Astrocyte (in vitro differentiated cells and primary cell): Measurements from ENCODE around the gene CDK6. TPM values are rescaled to one million over a fixed set of nuclear protein-coding genes. Genes with fewer than 3 reads are reported as not detected.
A peak's percentile ranks its signal among the peaks of the same experiment; 100 is the strongest.

Source experiments
- DNase-seq: peaks from one replicate; pipeline ENCODE4 v3.0.0-alpha.2; 2010; ENCODE audit warnings: low read depth
- FAIRE-seq: peaks from 2 replicates; lab custom pipeline; 2011; peaks lifted over from hg19 to GRCh38; lab: Jason Lieb, UNC
- H2AFZ ChIP-seq: 2 replicates; pipeline ENCODE4 v1.6.0; 2012; ENCODE audit warnings: low read depth, low read length, inconsistent platforms
- H3K27ac ChIP-seq: 2 replicates; pipeline ENCODE4 v1.5.1; 2011; ENCODE audit warnings: low read depth, low read length, inconsistent platforms
- H3K27me3 ChIP-seq: 2 replicates; pipeline ENCODE4 v1.6.0; 2011; ENCODE audit warnings: low read length, inconsistent platforms; ENCODE audit not compliant: insufficient read depth
- H3K36me3 ChIP-seq: 2 replicates; pipeline ENCODE4 v1.5.1; 2011; ENCODE audit warnings: low read length, inconsistent platforms; ENCODE audit not compliant: insufficient read depth
- H3K4me1 ChIP-seq: 2 replicates; pipeline ENCODE4 v1.5.1; 2011; ENCODE audit warnings: low read length, inconsistent platforms; ENCODE audit not compliant: insufficient read depth
- H3K4me2 ChIP-seq: 2 replicates; pipeline ENCODE4 v1.6.0; 2012; ENCODE audit warnings: low read length, inconsistent platforms
- H3K4me3 ChIP-seq: 2 replicates; pipeline ENCODE4 v1.5.1; 2011; ENCODE audit warnings: low read depth, mild to moderate bottlenecking, low read length, inconsistent platforms; ENCODE audit not compliant: insufficient read depth
- H3K79me2 ChIP-seq: 2 replicates; pipeline ENCODE4 v1.6.0; 2012; ENCODE audit warnings: mild to moderate bottlenecking, low read length, inconsistent platforms; ENCODE audit not compliant: insufficient read depth
- H3K9ac ChIP-seq: 2 replicates; pipeline ENCODE4 v1.6.0; 2012; ENCODE audit warnings: mild to moderate bottlenecking, low read length, inconsistent platforms
- H3K9me3 ChIP-seq: 2 replicates; pipeline ENCODE4 v1.5.1; 2012; ENCODE audit warnings: low read depth, mild to moderate bottlenecking, low read length, inconsistent platforms; ENCODE audit not compliant: insufficient read depth
- H4K20me1 ChIP-seq: 2 replicates; pipeline ENCODE4 v1.6.0; 2012; ENCODE audit warnings: low read length, inconsistent platforms; ENCODE audit not compliant: insufficient read depth
- H3K27ac Mint-ChIP-seq: one replicate; pipeline ENCODE4 v1.8.0; 2021; ENCODE audit warnings: mild to moderate bottlenecking, mixed read lengths; ENCODE audit not compliant: unreplicated experiment
- H3K27me3 Mint-ChIP-seq: one replicate; pipeline ENCODE4 v1.8.0; 2021; ENCODE audit warnings: low read depth, mixed read lengths; ENCODE audit not compliant: unreplicated experiment
- H3K36me3 Mint-ChIP-seq: one replicate; pipeline ENCODE4 v1.8.0; 2021; ENCODE audit warnings: low read depth, mixed read lengths; ENCODE audit not compliant: unreplicated experiment
- H3K4me1 Mint-ChIP-seq: one replicate; pipeline ENCODE4 v1.8.0; 2021; ENCODE audit warnings: low read depth, mixed read lengths; ENCODE audit not compliant: unreplicated experiment
- H3K4me3 Mint-ChIP-seq: one replicate; pipeline ENCODE4 v1.8.0; 2021; ENCODE audit warnings: mild to moderate bottlenecking, moderate library complexity, mixed read lengths; ENCODE audit not compliant: unreplicated experiment
- H3K9me3 Mint-ChIP-seq: one replicate; pipeline ENCODE4 v1.8.0; 2021; ENCODE audit warnings: mild to moderate bottlenecking, mixed read lengths; ENCODE audit not compliant: unreplicated experiment
- EZH2 ChIP-seq: IDR thresholded peaks from 2 replicates; pipeline ENCODE4 v1.6.1; 2012; ENCODE audit warnings: mild to moderate bottlenecking, low read length, inconsistent platforms; ENCODE audit not compliant: insufficient read depth
- total RNA-seq: library from RNA; stranded (reverse); gene quantifications from 2 replicates; pipeline ENCODE4 v1.2.1, GENCODE V29; 2021
- TF ChIP-seq, protein P1 (sequence below): IDR thresholded peaks from 2 replicates; pipeline ENCODE4 v1.5.1; 2011; ENCODE audit warnings: low read depth, mild to moderate bottlenecking, inconsistent platforms, low read length, moderate library complexity; ENCODE audit not compliant: insufficient read depth

Gene CDK6
- total RNA-seq, 1 donor from 2014 or later = 160 TPM

DNA sequence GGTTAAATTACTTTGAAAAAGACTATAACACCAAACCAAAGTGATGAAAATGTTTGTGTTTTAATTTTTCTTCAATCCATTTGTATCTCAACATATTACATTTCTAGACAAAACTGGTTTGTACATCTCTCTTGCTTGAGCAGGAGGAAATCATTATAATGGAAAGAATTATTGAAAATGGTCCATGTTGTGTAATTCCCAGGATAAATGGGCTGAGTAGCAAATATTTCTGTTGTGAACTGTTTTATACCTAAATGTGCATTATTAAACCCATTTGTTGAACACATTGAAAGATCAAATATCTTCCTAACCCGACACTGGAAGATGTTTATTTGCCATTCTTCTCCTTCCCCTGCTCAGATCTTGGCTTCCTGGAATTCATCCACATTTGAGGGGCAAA lies 14.1 kb upstream of the CDK6 start:
- Histone ChIP-seq H3K9me3 (no peaks in the 10 kb centered on the region), H3K27ac (no peak overlapping the region), H3K27me3 (no peaks in the 10 kb centered on the region), H3K36me3 (no peaks in the 10 kb centered on the region), H2AFZ (no peak overlapping the region), H3K4me2 (no peak overlapping the region), H3K4me3 (no peak overlapping the region), H3K4me1 (no peaks in the 10 kb centered on the region), H4K20me1 (no peaks in the 10 kb centered on the region), H3K79me2 (no peaks in the 10 kb centered on the region), H3K9ac (no peak overlapping the region)
- H3K4me1 Mint-ChIP-seq = peaks cover 6% of the 10 kb centered on the region
- no peak for FAIRE-seq
- H3K27ac Mint-ChIP-seq = no peak overlapping the region
- no peaks in the 10 kb centered on the region for H3K27me3 Mint-ChIP-seq
- H3K4me3 Mint-ChIP-seq = no peak overlapping the region
- no peaks in the 10 kb centered on the region for H3K9me3 Mint-ChIP-seq
- no peaks in the 10 kb centered on the region for H3K36me3 Mint-ChIP-seq
- DNase-seq = no peak
- TF ChIP-seq EZH2 = no peak
- TF ChIP-seq, protein P1, sequence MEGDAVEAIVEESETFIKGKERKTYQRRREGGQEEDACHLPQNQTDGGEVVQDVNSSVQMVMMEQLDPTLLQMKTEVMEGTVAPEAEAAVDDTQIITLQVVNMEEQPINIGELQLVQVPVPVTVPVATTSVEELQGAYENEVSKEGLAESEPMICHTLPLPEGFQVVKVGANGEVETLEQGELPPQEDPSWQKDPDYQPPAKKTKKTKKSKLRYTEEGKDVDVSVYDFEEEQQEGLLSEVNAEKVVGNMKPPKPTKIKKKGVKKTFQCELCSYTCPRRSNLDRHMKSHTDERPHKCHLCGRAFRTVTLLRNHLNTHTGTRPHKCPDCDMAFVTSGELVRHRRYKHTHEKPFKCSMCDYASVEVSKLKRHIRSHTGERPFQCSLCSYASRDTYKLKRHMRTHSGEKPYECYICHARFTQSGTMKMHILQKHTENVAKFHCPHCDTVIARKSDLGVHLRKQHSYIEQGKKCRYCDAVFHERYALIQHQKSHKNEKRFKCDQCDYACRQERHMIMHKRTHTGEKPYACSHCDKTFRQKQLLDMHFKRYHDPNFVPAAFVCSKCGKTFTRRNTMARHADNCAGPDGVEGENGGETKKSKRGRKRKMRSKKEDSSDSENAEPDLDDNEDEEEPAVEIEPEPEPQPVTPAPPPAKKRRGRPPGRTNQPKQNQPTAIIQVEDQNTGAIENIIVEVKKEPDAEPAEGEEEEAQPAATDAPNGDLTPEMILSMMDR = no peak

DNA sequence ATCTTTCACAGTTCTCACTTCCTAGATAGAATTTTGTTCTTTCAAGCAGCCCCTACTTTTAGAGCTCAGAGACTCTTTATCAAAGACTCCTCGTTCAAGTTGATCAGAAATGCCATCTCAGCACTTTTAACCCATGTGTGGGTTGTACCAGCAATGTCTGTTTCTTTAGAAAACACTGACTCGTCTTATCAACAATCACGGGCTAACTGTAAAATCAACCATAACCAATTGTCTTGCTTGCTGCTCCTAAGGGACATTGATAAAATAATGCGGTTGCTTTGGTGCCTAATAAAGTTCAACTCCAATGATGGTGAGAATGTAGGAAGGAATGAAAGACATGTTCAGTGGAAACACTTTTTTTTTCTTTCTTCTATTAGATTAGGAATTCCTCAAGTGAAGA lies 12.9 kb upstream of the CDK6 start:
- FAIRE-seq = no peak
- H3K27me3 Mint-ChIP-seq = no peaks in the 10 kb centered on the region

DNA sequence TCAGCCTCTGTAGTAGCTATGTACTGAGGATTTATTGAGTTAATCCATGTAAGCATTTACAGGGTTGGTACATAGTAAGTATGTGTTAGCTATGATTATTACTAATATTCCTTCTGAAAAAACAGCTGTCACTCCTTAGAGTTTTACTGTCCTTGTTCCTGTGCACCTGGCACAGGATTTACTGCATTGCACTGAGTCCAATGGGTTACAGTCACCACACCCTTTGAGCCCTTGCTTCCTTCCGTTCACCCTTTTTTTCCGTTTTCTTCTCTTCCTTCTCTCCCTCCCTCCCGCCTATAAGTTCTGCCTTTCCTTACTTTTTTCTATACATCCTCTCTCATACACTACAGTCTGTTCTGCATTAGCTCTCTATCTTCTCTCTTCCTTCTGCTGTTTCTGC lies 12.5 kb upstream of the CDK6 start:
- DNase-seq = no peak
- H3K27me3 Mint-ChIP-seq = no peaks in the 10 kb centered on the region
- no peaks in the 10 kb centered on the region for H3K9me3 Mint-ChIP-seq
- no peaks in the 10 kb centered on the region for H3K36me3 ChIP-seq
- peaks cover 8% of the 10 kb centered on the region for H3K4me1 Mint-ChIP-seq
- no peak overlapping the region for H3K27ac Mint-ChIP-seq
- H3K36me3 Mint-ChIP-seq = no peaks in the 10 kb centered on the region
- no peak for FAIRE-seq
- no peaks in the 10 kb centered on the region for H3K9me3 ChIP-seq
- no peaks in the 10 kb centered on the region for H3K79me2 ChIP-seq
- H3K4me3 Mint-ChIP-seq = no peak overlapping the region
- no peak overlapping the region for H3K9ac ChIP-seq
- TF ChIP-seq, protein P1 = no peak
- TF ChIP-seq EZH2 = no peak
- H3K27me3 ChIP-seq = no peaks in the 10 kb centered on the region
- no peak overlapping the region for H2AFZ ChIP-seq
- H3K27ac ChIP-seq = no peak overlapping the region
- H3K4me3 ChIP-seq = no peak overlapping the region
- no peaks in the 10 kb centered on the region for H4K20me1 ChIP-seq
- H3K4me2 ChIP-seq = peak overlapping the region; percentile 23
- no peaks in the 10 kb centered on the region for H3K4me1 ChIP-seq

More for the DNA sequence above, 12.9 kb upstream of the CDK6 start:
- peaks cover 6% of the 10 kb centered on the region for H3K4me1 Mint-ChIP-seq
- no peaks in the 10 kb centered on the region for H3K9me3 ChIP-seq
- H3K4me3 ChIP-seq = no peak overlapping the region
- peak overlapping the region; percentile 23 for H3K4me2 ChIP-seq
- no peaks in the 10 kb centered on the region for H3K79me2 ChIP-seq
- no peaks in the 10 kb centered on the region for H3K36me3 ChIP-seq
- TF ChIP-seq, protein P1 = no peak
- no peak for TF ChIP-seq EZH2
- H3K9ac ChIP-seq = no peak overlapping the region
- no peak overlapping the region for H3K4me3 Mint-ChIP-seq
- no peak overlapping the region for H3K27ac Mint-ChIP-seq
- H4K20me1 ChIP-seq = no peaks in the 10 kb centered on the region
- no peaks in the 10 kb centered on the region for H3K9me3 Mint-ChIP-seq
- H3K36me3 Mint-ChIP-seq = no peaks in the 10 kb centered on the region
- no peaks in the 10 kb centered on the region for H3K4me1 ChIP-seq
- no peak overlapping the region for H3K27ac ChIP-seq
- no peak overlapping the region for H2AFZ ChIP-seq
- H3K27me3 ChIP-seq = no peaks in the 10 kb centered on the region
- peak; percentile 20 for DNase-seq
